GM18951 (cell line): ENCODE data around the gene KCNJ12.
"Not testable (repeated sequence)": the region's sequence is repeated elsewhere in the genome, so short reads cannot be mapped to it uniquely, and the experiment has no call there.

Source experiments
- POLR2A ChIP-seq: IDR thresholded peaks from 4 replicates; pipeline ENCODE4 v1.6.1; 2011; ENCODE audit warnings: mild to moderate bottlenecking; ENCODE audit not compliant: insufficient read length, insufficient read depth; ENCODE audit errors: extremely low read depth
- in situ Hi-C: fragments of 300-500 bp; cut with MboI; formaldehyde crosslinking; loops from one replicate; pipeline ENCODE4 v1.12.0; 2022; ENCODE audit warnings: low sequenced_read_pairs, mixed read lengths, inconsistent platforms; ENCODE audit not compliant: unreplicated experiment

The KCNJ12 gene

GRCh38 chr17:21394265-21394664 is 18.1 kb downstream of the KCNJ12 start:
- no peak for TF ChIP-seq POLR2A
- in situ Hi-C loops: no loop called here

DNA sequence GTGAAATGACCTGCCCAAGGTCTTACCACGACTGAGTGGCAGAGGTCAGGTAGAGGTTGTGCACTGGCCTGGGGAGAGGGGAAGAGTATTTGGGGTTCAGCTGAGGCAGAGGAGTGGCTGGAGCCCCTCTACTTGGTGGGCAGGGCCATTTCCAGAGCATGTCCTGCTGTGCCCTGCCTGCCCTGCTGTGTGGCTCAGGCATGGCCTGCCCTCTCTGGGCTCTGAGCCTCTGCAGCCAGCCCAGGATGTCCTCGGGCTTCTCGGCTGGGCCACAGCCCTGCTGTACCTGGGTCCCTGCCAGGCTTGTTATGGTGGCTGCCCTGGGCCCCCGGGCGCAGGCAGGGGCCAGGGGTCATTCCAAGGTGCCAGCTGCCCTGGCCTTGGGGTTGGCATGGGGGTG is 19.6 kb downstream of the KCNJ12 start:
- in situ Hi-C loops: no loop called here
- TF ChIP-seq POLR2A: no peak

DNA sequence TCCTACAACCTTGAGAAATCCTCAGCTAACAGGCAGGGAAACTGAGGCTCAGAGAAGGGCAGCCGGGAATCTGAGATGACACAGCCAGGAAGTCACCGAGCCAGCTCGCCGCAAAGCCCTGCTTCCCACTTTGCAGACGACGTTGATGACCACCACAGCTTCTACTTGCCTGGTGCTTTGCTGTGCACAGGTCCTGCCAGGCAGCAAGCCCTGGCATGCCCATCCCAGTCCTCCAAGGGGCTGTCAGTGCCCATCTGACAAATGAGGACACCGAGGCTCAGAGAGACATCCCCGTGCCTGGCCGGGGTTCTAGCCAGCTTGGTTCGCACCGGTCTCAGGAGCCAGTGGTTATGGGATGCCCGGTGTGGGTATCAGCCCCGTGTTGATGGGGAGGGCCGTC is 20.1 kb downstream of the KCNJ12 start:
- no peak for TF ChIP-seq POLR2A
- in situ Hi-C loops: no loop called here

- in situ Hi-C loops: no loop called here
These were observed 21.4 kb downstream of the KCNJ12 start for GRCh38 chr17:21397341-21398190.

DNA sequence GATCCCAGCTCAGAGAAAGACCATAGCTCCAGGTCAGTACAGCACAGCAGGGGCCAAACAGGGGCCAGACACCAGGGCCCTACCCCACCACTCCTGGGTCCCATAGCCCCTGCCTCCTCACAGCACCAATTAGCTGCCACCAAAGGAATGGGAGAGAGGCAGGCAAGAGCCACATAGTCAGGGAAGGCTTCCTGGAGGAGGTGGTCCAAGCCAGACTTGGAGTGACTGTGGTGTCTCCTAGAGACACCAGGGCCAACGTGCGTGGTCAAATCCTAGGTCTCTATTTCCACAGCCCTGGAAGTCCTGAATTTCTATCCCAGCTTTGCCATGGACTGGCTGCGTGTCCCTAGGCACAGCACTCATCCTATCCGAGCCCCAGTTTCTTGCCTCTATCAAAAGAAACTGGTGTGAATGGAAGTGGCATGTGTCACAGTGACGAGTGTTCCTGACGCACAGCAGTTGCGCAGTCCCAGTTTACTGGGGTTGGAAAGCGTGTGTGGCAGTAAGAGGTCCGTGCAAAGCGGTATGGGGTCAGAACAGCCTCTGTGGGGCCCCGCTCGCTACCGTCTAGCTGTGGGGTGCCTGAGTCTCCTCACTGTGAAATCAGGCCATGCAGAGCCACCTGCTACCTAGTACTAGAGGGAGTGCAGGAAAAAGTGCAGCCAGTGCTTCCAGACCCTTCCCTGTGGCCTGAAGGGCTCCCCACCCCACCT is 23.5 kb downstream of the KCNJ12 start:
- in situ Hi-C loops: loop anchor here (5.0 kb wide), 1 partner anchor 288 kb away; no protein-coding TSS in a partner anchor

More at GRCh38 chr17:21397341-21398190, 21.4 kb downstream of the KCNJ12 start:
- TF ChIP-seq POLR2A: no peak

GRCh38 chr17:21400187-21400569 is 24.0 kb downstream of the KCNJ12 start:
- in situ Hi-C loops: loop anchor here (5.0 kb wide), 1 partner anchor 287 kb away; no protein-coding TSS in a partner anchor

More for the DNA sequence above, 23.5 kb downstream of the KCNJ12 start:
- no peak for TF ChIP-seq POLR2A

DNA sequence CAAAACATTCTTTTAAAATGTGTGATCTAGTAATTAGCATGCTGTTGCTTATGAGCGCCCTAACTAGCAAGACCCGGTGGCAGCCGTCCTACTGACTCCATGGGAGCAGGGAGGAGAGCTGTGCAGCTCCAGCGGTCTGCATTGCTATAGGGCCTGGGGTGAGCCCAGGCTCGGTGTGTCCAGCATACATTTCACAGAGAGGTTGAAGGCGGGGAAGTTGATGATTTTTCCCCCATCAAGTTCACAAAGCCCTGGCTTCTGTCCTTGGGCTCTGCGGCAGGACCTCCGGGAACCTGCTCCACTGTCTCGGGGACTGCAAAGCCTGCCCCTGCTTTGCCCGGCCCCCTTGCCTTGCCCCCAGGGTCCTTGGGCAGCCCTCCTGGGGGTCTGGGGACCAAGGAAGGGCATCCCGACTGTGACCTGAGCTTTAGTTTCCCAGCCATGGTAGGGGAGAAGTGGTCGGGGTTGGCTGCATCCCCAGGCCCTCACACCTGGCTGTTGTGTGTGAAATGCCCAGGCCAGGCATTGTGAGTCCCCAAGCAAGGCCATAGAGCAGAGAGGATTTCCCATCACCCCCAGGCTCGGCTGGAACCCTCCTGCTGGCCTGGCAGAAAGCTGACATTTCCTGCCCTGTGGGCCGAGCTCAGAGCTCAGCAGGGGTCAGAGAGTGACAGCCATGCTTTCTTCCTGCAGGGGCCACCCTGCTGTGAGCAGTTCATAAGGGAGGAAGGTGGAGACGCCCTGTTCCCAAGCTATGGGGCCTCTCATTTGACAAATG is 24.8 kb downstream of the KCNJ12 start:
- no peak for TF ChIP-seq POLR2A
- in situ Hi-C loops: loop anchor here (5.0 kb wide), 1 partner anchor 286 kb away; no protein-coding TSS in a partner anchor

DNA sequence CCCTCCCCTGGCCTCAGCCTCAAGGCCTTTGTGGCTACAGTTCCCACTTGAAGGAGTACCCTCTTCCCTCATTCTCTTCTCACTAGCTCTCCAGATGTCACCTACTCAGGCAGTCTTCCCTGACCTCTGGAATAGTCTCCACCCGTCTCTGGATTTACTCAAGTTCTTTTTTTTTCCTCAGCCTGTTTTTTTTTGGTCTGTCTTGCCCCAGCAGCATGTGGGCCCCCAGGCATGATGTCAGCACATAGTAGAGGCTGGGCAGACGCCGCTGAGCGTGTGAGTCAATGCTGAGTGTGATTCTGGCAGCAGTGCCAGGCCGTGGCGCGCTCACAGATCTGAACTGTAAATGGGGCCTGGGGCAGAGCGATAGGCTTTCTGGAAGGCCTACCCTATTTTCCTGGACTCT is 26.0 kb downstream of the KCNJ12 start:
- in situ Hi-C loops: loop anchor here (5.0 kb wide), 1 partner anchor 285 kb away; no protein-coding TSS in a partner anchor

- in situ Hi-C loops: loop anchor here (5.0 kb wide), 1 partner anchor 284 kb away; no protein-coding TSS in a partner anchor
These were observed 26.8 kb downstream of the KCNJ12 start for GRCh38 chr17:21402926-21403325.

- in situ Hi-C loops: loop anchor here (5.0 kb wide), 1 partner anchor 283 kb away; no protein-coding TSS in a partner anchor
These were observed 27.9 kb downstream of the KCNJ12 start for GRCh38 chr17:21404106-21404505.

- in situ Hi-C loops: loop anchor here (5.0 kb wide), 1 partner anchor 283 kb away; no protein-coding TSS in a partner anchor
These were observed 28.4 kb downstream of the KCNJ12 start for GRCh38 chr17:21404539-21404938.

GRCh38 chr17:21404956-21405731 is 29.0 kb downstream of the KCNJ12 start:
- in situ Hi-C loops: loop anchor here (5.0 kb wide), 1 partner anchor 282 kb away; no protein-coding TSS in a partner anchor

DNA sequence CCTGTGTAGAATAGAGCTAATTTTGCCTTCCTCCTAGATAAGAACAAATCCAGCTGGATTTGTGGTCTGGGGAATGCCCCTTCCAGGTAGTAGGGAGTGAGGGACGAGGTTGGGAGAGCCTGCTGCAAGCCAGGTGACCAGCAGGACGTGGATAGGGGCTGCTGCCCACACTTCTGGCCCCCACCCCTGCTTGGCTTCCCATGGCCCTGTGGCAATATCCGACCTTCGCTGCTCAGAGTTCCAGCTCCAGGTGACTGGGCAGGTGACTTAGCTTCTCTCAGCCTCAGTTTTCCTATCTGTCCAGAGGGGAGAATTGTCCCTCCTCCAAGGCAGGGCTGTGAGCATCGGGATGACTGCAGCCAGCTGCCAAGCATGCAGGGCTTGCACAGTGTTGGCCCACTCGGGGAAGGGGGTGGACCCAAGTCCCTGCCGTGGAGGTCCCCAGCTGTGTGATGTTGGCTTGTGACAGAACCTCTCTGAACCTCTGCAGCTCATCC is 29.8 kb downstream of the KCNJ12 start:
- in situ Hi-C loops: not testable (repeated sequence)

DNA sequence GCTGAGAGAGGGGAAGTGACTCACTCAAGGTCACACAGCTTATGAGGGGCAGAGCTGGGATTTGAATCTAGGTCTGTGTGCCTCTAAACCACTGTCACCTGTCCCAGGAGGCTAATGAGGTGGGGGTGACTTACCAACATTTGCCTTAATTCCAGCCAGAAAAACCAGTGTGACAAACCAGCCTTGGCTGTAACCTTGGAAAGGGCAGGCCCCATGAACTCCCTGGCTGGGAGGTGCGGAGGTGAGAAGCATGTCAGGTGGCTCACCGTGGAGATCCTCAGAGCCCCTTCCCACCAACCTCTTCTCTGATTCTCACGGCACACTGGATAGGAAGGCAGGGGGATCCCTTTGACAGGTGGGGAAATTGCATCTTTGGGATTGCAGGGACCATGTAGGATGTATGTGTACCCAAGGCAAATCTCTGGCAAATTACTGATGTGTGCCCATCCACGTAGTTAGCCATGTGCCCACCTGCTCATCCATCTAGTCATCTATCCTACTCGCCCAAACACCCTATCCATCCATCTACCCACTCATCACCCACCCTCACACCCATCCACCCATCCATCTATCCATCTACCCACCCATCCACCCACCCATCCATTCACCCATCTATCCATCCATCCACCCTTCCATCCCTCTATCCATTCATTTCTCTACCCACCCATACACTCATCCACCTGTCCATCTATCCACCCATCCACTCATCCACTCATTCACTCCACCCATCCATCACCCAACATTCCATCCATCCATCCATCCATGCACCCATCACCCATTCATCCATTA is 30.7 kb downstream of the KCNJ12 start:
- in situ Hi-C loops: not testable (repeated sequence)

DNA sequence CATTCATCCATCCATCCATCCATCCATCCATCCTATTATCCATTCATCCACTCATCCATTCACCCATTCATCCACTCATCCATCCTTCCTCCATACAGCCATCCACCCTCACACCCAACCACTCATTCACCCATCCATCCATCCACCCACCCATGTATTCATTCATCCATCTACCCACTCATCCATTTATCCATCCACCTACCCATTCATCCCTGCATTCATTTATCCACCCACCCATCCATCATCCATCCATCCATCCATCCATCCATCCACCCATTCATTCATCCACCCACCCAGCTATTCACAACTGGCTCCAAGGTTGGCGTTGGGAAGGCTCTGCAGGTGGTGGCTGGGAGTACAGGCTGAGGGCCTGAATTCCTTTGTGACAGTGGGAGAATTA is 31.6 kb downstream of the KCNJ12 start:
- in situ Hi-C loops: not testable (repeated sequence)

DNA sequence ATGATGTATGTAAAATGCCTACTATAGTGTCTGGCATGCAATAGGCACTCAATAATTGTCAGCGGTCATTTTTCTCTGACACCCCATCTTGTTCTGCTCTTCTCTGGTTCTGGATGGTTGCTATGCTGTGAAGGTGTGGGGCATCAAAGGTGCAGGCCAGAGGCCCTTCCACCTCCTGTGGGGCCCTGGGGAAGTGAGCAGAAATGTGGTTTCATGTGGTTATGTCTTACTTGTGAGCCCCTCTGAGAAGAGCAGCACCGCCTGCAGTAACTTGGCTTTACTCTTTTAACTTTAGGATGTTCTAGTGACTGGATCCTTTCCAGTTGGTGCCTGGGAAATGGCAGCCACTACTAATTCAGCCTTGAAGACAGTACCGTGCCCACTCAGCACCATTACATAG is 32.1 kb downstream of the KCNJ12 start:
- in situ Hi-C loops: not testable (repeated sequence)

GRCh38 chr17:21408766-21409300 is 32.7 kb downstream of the KCNJ12 start:
- in situ Hi-C loops: not testable (repeated sequence)
